Measurements from ENCODE around the gene TIGD2.

The TIGD2 gene

DNA sequence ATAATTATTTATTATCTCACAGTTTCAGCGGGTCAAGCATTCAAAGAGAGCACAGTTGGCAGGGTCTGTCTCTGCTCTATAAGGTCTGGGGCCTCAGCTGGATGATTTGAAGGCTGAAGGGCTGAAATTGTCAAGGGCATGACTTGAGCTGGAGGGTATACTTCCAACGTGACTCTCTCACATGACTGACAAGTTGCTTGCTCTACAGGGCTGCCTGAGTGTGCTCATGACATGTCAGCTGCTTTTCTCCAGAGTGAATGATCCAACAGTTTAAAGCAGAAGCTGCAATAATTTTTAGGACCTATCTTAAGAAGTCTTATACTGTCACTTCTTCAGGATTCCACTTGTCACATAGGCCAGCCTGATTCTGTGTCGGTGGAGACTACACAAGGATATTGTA, 51.2 kb downstream of the TIGD2 start:
- no peaks in the 10 kb centered on the region for H3K4me1 ChIP-seq (ENCODE audit: insufficient read depth, poor library complexity, severe bottlenecking)
- H3K36me3 ChIP-seq (ENCODE audit: low read depth), result no peaks in the 10 kb centered on the region
- ATAC-seq (ENCODE audit: low read depth) (no peak), DNase-seq (ENCODE audit: low spot score) (no peak)
- H3K9me3 ChIP-seq (ENCODE audit: severe bottlenecking), result no peaks in the 10 kb centered on the region
- no peak overlapping the region for H3K27ac ChIP-seq (ENCODE audit: poor library complexity, severe bottlenecking)
- H3K4me3 ChIP-seq (ENCODE audit: severe bottlenecking), result no peak overlapping the region
- no peak for TF ChIP-seq CTCF (IDR thresholded peaks at IDR 0.05; ENCODE audit: poor library complexity, severe bottlenecking)
- H3K27me3 ChIP-seq (ENCODE audit: insufficient read depth, poor library complexity, severe bottlenecking), result no peaks in the 10 kb centered on the region

DNA sequence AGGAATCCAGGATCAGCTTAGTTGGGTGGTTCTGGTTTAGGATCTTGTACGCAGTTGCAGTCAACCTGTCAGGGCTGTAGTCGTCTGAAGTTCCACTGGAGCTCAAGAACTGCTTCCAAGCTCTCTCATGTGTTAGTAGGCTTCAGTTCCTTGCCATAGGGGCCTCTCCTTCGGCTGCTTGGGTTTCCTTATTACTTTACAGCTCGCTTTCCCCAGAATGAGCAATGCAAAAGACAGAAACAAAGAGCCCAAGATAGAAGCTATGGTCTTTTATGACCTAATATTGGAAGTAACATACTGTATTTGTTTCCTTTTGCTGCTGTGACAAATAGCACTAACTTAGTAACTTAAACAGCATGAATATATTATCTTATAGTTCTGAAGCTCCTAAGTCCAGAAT, 51.7 kb downstream of the TIGD2 start:
- no peaks in the 10 kb centered on the region for H3K9me3 ChIP-seq (ENCODE audit: severe bottlenecking)
- no peaks in the 10 kb centered on the region for H3K36me3 ChIP-seq (ENCODE audit: low read depth)
- H3K27me3 ChIP-seq (ENCODE audit: insufficient read depth, poor library complexity, severe bottlenecking), result no peaks in the 10 kb centered on the region
- no peak for TF ChIP-seq CTCF (IDR thresholded peaks at IDR 0.05; ENCODE audit: poor library complexity, severe bottlenecking)
- H3K27ac ChIP-seq (ENCODE audit: poor library complexity, severe bottlenecking), result no peak overlapping the region
- no peaks in the 10 kb centered on the region for H3K4me1 ChIP-seq (ENCODE audit: insufficient read depth, poor library complexity, severe bottlenecking)
- DNase-seq (ENCODE audit: low spot score) (no peak), ATAC-seq (ENCODE audit: low read depth) (no peak)
- no peak overlapping the region for H3K4me3 ChIP-seq (ENCODE audit: severe bottlenecking)

- peak; percentile 27 for TF ChIP-seq CTCF (IDR thresholded peaks at IDR 0.05; ENCODE audit: poor library complexity, severe bottlenecking)
- H3K36me3 ChIP-seq (ENCODE audit: low read depth), result no peaks in the 10 kb centered on the region
- H3K4me1 ChIP-seq (ENCODE audit: insufficient read depth, poor library complexity, severe bottlenecking), result no peaks in the 10 kb centered on the region
- no peaks in the 10 kb centered on the region for H3K27me3 ChIP-seq (ENCODE audit: insufficient read depth, poor library complexity, severe bottlenecking)
- no peak overlapping the region for H3K4me3 ChIP-seq (ENCODE audit: severe bottlenecking)
- DNase-seq (ENCODE audit: low spot score) (no peak), ATAC-seq (ENCODE audit: low read depth) (no peak)
- no peak overlapping the region for H3K27ac ChIP-seq (ENCODE audit: poor library complexity, severe bottlenecking)
- no peaks in the 10 kb centered on the region for H3K9me3 ChIP-seq (ENCODE audit: severe bottlenecking)
These were observed 53.1 kb downstream of the TIGD2 start for GRCh38 chr4:89164400-89164799.
